KOPT-K1 (cell line): Measurements from ENCODE around the gene CATSPERE.
"Not testable (repeated sequence)": the region's sequence is repeated elsewhere in the genome, so short reads cannot be mapped to it uniquely, and the experiment has no call there.

Experiments used
- H3K27ac ChIP-seq: fragments of 200-600 bp; sonication (generic); 2 replicates; pipeline ENCODE4 v1.5.1; 2016; ENCODE audit warnings: antibody characterized with exemption, mild to moderate bottlenecking, low read depth, low read length; ENCODE audit not compliant: poor library complexity, severe bottlenecking
- H3K36me3 ChIP-seq: fragments of 200-600 bp; sonication (generic); 2 replicates; pipeline ENCODE4 v1.5.1; 2017; ENCODE audit warnings: antibody characterized with exemption, mild to moderate bottlenecking, low read length, moderate library complexity; ENCODE audit not compliant: insufficient read depth
- H3K9me3 ChIP-seq: fragments of 200-600 bp; sonication (generic); 2 replicates; pipeline ENCODE4 v1.5.1; 2017; ENCODE audit warnings: antibody characterized with exemption, low read length, mild to moderate bottlenecking; ENCODE audit not compliant: insufficient read depth, poor library complexity, severe bottlenecking

Gene CATSPERE

DNA sequence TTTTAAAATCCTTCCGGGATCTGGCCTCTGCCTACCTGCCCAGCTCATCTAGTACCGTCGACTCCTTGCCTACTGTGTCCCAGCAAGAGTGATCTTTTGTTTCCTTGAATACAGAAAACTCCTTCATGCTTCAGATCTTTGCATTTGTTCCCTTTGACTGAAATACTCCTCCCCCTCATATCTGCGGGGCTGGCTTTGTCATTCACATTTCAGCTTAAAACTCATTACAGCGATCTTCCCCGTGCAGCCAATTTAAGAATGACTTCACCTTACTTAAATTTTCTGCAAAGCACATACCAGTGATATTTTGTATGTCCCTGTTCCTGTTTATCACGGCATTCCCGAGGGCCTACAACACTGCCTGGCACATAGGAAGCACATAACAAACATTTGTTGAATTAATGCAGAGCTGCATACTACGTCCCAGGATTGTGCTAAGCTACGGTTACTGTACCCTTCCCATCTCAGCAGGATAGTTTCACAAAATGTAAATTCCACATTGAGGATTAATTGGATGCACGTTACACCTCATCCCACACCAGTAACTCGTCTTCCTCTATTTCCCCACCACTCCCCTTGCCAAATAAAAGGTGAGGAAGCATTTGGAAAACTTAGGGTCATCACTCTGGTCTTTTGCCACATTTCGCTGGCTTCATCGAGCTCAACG lies 191.0 kb downstream of the CATSPERE start:
- peak overlapping the region; percentile 85 for H3K27ac ChIP-seq
- H3K9me3 ChIP-seq, result no peaks in the 10 kb centered on the region
- peaks cover 5% of the 10 kb centered on the region for H3K36me3 ChIP-seq

DNA sequence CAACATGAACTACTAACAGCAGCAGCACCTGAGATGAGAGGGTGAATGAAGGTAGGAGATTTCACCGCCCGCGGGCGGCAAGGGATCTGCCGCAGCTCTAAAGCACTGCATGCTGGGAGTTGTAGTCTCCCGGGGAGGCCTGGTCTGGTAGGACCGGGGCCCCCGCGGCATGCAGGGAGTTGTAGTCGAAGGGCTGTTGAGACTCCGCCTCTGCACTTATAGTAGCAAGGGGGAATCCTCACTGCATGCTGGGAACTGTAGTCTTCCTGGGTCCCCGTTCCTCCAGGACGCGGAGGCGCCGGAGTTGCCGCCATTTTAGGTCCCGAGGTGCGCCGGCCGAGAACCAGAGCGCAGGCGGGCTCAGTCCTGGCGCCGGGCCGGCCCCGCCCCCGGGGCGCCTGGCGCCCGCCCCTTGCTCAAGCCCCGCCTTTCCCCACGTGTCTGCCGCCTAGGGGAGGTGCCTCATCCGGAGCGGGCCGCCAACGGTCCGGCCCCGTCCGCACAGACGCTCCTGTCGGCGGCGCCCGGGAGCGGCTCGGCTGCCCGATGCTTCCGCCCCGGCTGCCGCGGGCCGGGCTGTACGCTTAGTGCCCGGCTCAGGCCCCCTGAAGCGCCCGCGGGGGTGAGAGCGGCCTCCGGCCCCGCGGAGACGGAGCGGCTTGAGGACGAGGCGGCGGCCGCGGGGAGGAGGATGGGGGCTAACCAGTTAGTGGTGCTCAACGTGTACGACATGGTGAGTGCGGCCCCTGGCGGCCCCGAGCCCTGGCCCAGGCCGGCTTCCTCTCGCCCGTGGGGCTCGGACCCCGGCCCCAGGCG lies 191.8 kb downstream of the CATSPERE start, which contains the start of gene DESI2:
DESI2 (plus strand) TSS at position 504 of the 816 bp plus-strand sequence; CDS start at position 692, 188 bp downstream.
- no peaks in the 10 kb centered on the region for H3K9me3 ChIP-seq

DNA sequence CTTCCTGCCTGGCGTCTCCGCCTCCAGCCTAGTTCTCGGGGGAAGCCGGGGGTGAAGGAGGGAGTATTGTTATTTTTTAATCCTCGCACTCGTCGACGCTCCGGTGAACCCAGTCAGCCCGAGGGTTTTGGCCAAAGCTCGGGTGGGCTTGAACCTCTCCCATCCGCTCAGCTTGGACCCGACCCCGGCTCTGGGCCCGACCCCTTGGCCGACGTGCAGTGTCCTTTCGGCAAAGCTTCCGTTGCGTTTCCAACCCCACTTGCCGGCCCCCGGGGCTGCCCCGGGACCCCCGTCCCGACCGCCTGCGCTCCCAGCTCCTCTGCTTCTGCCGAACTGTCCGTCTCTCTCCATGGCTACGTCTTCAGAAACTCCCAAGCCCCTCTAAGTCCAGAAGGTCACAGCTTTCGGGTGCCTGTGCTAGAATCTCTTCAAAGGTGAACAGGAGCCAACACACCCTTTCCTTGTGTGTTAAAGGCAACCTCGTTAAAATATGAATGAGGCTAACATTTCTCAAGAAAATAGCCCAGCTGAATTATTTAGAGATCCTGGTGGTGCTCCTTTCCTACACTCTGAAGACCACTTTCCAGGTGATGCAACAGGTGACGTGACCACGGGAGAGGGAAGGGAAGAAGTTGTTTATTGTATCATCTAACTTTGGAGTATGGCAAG lies 192.5 kb downstream of the CATSPERE start:
- Histone ChIP-seq H3K36me3 (peaks cover 19% of the 10 kb centered on the region), H3K9me3 (no peaks in the 10 kb centered on the region), H3K27ac (peak overlapping the region; percentile 85)

More for the DNA sequence above, 191.8 kb downstream of the CATSPERE start, which contains the start of gene DESI2:
- H3K27ac ChIP-seq, result peak within 1 kb of the TSS; percentile 85
- H3K36me3 ChIP-seq, result peaks cover 13% of the 10 kb centered on the region

DNA sequence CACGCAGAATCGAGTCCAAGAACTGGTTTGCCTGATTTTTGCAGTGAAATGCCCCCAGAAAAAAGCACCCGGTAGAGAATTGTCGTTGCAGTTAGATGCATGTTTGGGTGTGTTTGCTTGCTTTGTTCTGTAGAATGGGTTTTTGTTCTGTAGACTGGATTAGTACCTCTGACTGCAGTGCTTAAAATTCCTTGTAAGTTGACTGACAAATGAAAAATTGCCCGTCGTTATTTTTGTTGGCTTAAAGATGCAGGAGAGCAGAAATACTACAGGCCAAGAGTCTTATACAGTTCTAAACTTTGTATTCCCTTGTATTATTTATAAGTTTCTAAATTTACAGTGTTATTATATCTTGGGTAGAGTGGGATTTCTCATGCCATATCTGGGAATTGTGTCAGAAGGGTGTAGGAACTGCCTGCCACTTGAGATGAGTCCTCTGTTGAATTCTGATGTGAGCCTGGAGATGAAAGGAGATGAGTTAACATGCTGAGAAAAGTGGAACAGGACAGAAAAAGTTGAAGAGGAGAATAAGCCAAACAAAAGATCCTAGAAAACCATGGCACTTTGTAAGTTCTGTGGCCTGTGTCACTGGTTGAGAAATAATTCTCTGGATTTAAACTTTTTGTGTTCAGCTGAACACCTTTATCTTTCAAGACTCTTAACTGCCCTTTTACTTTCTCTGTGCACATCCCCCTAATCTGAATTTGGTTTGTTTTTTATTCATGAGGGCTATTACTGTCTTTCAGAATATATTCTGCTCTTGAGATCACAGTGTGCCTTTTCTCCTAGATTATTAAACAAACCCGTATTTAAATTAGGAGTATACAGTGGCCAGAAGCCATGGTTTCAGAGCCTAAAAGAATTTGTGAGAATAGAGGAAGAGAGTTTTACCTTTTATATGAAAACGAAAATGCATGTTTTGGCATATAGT lies 193.3 kb downstream of the CATSPERE start:
- peaks cover 24% of the 10 kb centered on the region for H3K36me3 ChIP-seq
- H3K9me3 ChIP-seq, result no peaks in the 10 kb centered on the region
- peak overlapping the region; percentile 85 for H3K27ac ChIP-seq

DNA sequence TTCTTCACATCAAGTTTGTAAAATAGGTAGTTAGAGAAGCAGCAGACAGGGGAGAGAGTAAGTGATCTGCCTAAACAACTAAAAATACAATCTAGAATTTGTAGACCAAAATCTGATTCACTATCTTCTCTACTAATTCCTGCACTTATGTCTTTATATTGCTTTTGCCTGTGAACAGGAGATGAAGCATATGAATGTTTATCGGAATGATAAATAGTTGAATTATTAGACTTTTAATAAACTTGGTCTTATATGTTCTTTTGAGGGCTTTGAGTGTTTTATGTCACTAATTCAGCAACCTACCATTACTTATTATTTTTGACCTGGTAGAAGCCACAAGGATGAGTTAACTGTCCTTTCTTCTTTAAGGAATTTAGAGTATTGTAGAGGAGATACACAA lies 194.1 kb downstream of the CATSPERE start:
- Histone ChIP-seq H3K9me3 (peaks cover 1% of the 10 kb centered on the region), H3K36me3 (peaks cover 32% of the 10 kb centered on the region), H3K27ac (peak overlapping the region; percentile 22)

DNA sequence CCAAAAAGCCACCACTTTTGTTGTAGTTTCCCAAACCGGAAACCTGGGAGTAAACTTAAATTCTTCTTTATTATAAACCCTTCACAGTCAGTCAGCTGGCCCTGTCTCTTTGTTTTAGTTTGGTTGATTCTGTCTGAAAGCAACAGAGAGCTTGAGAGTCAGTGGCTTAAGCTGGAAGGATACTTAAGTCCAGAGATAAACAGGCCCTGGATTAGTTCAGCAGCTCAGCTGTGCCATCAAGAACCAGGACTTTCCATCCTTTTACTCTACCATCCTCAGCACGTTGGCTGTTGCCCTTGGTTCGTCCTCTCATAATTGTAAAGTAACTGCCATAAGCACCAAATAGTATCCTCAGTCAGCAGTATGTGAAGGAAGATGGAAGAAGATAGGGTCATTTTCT lies 196.3 kb downstream of the CATSPERE start:
- H3K36me3 ChIP-seq, result peaks cover 42% of the 10 kb centered on the region
- no peak overlapping the region for H3K27ac ChIP-seq
- peaks cover 10% of the 10 kb centered on the region for H3K9me3 ChIP-seq

DNA sequence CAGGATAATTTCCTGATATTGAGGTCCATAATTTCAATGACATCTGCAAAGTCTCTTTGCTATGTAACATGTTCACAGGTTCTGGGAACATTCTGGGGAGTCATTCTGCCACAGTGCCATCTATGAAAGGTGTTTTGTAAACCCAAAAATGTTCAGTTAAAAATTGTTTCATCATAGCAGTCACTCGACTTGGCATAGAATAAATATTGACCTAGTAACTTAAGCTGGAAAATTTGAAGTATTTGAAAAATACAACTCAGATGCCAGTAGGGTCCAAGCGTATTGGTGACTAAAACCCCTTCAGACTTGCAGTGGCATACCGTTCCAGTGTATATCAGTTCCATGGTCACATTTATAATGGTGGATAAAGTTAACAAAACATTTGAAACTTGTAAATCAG lies 198.6 kb downstream of the CATSPERE start:
- Histone ChIP-seq H3K9me3 (peaks cover 10% of the 10 kb centered on the region), H3K36me3 (peaks cover 42% of the 10 kb centered on the region), H3K27ac (no peak overlapping the region)

DNA sequence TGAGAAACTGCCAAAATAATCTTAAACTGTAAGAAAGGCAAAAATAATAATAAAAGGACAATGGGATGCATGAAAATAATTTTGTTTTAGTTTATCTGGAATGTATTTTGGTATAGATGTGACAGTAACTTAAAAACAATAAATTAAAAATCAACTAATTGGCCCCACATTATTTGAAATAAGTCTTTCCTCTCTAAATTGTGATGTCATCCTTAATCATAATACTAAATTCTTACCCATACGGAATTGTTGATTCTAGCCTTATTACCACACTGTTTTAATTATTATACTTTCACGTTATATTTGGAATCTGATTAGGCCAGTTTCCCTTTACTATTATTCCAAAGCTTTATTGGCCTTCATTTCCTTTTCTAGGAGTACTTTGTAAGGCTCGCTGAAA lies 199.5 kb downstream of the CATSPERE start:
- H3K9me3 ChIP-seq, result peaks cover 10% of the 10 kb centered on the region
- H3K36me3 ChIP-seq, result peaks cover 42% of the 10 kb centered on the region
- no peak overlapping the region for H3K27ac ChIP-seq

DNA sequence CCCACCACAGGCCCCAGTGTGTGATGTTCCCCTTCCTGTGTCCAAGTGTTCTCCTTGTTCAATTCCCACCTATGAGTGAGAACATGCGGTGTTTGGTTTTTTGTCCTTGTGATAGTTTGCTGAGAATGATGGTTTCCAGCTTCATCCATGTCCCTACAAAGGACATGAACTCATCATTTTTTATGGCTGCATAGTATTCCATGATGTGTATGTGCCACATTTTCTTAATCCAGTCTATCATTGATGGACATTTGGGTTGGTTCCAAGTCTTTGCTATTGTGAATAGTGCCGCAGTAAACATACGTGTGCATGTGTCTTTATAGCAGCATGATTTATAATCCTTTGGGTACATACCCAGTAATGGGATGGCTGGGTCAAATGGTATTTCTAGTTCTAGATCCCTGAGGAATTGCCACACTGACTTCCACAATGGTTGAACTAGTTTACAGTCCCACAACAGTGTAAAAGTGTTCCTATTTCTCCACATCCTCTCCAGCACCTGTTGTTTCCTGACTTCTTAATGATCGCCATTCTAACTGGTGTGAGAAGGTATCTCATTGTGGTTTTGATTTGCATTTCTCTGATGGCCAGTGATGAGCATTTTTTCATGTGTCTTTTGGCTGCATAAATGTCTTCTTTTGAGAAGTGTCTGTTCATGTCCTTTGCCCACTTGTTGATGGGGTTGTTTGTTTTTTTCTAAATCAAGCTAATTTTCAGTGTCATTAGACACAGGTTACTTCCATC lies 200.7 kb downstream of the CATSPERE start:
- H3K27ac ChIP-seq, result not testable (repeated sequence)

DNA sequence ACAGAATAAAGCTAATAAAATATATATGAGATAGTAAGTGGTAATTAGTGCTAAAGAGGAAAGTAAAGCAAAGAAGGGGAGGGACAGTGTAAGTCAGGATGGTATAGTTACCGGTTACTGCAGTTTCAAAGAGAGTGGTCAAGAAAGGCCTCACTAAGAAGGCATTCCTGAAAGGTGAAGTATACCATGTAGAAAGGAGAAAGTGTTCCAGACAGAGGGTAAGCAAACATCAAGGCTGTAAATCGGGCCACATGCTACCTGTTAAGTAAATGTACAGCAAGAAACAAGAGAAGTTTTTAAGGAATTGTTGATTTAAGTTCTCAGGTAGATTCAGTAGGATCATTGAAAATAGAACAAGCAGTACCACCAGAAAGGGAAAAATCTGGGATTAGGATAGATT lies 201.5 kb downstream of the CATSPERE start:
- H3K36me3 ChIP-seq, result peaks cover 32% of the 10 kb centered on the region
- peaks cover 10% of the 10 kb centered on the region for H3K9me3 ChIP-seq
- H3K27ac ChIP-seq, result no peak overlapping the region

More for the DNA sequence above, 200.7 kb downstream of the CATSPERE start:
- Histone ChIP-seq H3K36me3 (peaks cover 40% of the 10 kb centered on the region), H3K9me3 (peaks cover 10% of the 10 kb centered on the region)

DNA sequence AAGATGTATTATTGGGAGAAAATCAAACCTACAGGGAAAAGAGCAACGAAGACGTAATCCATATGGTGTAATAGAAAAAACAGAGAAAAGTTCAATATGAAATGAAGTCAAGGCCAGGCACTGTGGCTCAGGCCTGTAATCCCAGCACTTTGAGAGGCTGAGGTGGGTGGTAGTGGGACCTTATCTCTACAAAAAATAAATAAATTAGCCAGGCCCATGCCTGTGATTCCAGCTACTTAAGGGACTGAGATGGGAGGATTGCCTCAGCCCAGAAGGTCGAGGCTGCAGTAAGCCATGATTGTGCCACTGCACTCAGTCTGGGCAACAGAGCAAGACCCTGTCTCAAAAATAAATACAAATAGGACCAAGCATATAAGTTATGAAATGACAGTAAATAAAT lies 203.3 kb downstream of the CATSPERE start:
- Histone ChIP-seq H3K9me3 (peaks cover 10% of the 10 kb centered on the region), H3K36me3 (peaks cover 21% of the 10 kb centered on the region), H3K27ac (no peak overlapping the region)

DNA sequence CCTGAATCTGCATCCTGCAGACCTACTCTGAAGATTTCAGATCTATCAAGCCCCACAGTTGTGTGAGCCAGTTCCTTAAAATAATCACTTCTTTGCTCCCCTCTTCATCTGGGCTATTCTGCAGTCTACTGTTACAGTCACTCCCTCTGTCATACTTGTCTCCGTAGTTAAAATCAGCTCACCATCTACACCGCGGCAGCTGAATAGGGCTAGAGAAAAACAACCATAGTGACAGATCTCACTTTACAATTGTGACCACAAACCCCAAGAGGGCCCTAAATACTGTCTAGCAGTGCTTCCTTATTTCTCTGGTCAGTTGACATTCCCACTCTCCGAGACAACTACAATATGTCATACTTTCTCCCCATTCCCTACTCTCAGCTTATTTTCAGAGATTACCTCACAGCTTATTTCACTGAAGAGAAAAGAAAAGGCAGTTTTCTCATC lies 204.7 kb downstream of the CATSPERE start:
- H3K27ac ChIP-seq, result no peak overlapping the region
- H3K36me3 ChIP-seq, result peaks cover 19% of the 10 kb centered on the region
- peaks cover 18% of the 10 kb centered on the region for H3K9me3 ChIP-seq

DNA sequence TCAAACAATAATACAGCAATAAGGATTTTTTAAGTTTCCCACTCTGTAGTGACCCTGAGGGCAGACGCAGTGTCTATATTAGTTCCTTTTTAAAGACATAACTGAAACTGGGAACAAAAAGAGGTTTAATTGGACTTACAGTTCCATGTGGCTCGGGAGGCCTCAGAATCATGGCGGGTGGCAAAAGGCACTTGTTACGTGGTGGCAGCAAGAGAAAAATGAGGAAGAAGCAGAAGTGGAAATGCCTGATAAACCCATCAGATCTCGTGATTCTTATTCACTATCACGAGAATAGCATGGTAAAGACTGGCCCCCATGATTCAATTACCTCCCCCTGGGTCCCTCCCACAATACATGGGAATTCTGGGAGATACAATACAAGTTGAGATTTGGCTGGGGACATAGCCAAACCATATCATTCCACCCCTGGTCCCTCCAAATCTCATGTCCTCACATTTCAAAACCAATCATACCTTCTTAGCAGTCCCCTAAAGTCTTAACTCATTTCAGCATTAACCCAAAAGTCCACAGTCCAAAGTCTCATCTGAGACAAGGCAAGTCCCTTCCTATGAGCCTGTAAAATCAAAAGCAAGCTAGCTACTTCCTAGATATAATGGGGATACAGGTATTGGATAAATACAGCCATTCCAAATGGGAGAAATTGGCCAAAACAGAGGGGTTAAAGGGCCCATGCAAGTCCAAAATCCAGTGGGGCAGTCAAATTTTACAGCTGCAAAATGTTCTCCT lies 205.8 kb downstream of the CATSPERE start:
- peaks cover 22% of the 10 kb centered on the region; the same call in 1 of the 2 replicates for H3K36me3 ChIP-seq
- not testable (repeated sequence) for H3K27ac ChIP-seq
- H3K9me3 ChIP-seq, result peaks cover 21% of the 10 kb centered on the region
